LNCAP (cell line): Measurements from ENCODE around the gene NOD2.

Source experiments
- TF ChIP-seq, protein P1 (sequence below): fragments of 450-650 bp; IDR thresholded peaks from 2 replicates; pipeline ENCODE4 v1.5.1; 2017; ENCODE audit warnings: mild to moderate bottlenecking

NOD2 gene

DNA sequence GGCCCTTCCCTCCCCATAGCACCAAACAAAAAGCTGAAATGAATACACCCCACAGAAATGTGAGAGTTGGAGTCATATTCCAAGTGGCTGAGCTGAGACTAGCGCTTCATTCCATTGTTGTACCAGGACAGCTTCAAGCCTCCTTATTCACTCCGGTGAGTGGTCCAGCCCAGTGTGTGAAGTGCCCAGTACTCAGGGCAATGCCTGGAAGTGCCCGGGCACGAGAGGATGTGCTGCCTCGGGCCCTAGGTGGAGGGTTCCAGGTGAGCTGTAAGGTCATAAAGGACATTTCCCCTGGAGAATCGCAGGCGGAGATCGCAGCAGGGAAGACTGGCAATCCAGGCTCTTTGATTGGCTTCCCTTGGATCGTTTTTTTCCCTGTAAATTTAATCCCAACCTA lies 43.0 kb downstream of the NOD2 start:
- TF ChIP-seq, protein P1, sequence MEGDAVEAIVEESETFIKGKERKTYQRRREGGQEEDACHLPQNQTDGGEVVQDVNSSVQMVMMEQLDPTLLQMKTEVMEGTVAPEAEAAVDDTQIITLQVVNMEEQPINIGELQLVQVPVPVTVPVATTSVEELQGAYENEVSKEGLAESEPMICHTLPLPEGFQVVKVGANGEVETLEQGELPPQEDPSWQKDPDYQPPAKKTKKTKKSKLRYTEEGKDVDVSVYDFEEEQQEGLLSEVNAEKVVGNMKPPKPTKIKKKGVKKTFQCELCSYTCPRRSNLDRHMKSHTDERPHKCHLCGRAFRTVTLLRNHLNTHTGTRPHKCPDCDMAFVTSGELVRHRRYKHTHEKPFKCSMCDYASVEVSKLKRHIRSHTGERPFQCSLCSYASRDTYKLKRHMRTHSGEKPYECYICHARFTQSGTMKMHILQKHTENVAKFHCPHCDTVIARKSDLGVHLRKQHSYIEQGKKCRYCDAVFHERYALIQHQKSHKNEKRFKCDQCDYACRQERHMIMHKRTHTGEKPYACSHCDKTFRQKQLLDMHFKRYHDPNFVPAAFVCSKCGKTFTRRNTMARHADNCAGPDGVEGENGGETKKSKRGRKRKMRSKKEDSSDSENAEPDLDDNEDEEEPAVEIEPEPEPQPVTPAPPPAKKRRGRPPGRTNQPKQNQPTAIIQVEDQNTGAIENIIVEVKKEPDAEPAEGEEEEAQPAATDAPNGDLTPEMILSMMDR, result no peak

DNA sequence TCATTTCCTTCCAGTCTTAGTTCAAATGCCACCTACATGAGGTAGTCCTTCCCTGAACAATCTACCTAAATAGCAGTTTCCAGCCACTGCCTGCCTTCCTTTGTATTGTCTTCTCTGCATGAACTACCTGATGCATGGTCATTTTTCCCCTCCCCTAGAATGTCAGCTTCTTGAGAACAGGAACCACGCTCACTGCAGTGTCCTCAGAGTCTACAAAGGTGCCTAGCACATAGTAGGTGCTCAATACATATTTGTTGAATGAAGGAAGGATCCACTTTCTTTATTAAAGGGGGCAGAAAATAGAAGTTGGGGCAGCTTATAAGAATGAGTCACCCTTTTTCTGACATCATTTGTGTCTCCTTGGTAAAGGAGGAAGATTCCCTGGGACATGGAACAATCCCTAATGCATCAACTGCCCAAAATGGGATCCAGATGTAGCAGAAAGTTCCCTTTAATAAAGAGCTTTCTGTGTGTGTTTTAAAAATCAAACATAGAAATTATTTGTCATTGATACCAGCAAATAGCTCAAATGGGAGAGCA lies 44.1 kb downstream of the NOD2 start:
- TF ChIP-seq, protein P1, result no peak

DNA sequence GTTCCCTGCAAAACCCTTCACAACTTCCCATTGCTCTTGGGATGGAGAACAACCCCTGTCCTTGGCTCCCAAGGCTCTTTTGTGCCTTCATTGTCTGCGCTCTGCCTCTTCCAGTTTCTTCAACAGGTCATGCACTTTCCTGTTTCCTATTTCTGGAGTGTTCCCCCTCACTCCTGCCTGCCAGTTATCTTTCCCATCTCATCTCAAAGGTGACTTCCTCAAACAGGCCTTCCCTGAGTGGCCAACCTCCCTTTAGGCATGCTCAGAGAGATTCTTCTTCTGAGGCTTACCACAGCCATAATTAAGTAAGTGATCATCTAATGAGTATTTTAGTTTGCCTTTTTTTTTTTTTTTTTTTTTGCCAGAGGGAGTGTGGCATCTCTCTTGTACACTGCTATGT lies 45.6 kb downstream of the NOD2 start:
- TF ChIP-seq, protein P1, result no peak

DNA sequence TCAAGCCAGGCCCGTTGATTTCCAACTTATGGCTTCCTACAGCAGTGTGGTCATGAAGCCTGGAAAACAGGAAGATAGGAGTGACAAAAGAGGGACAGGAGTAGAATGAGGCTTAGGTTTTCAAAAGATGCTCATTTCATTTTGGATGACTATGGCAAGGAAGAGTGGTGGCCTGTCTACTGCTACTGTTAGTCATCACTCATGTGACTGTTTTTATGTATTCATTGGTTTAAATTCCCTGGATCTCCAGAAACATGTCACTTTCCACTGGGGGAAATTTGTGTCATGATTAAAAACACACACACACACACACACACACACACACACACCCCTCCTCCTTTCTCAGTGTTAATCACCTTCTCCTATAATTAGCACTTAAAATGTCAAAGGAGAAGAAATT lies 47.3 kb downstream of the NOD2 start:
- TF ChIP-seq, protein P1, result no peak

DNA sequence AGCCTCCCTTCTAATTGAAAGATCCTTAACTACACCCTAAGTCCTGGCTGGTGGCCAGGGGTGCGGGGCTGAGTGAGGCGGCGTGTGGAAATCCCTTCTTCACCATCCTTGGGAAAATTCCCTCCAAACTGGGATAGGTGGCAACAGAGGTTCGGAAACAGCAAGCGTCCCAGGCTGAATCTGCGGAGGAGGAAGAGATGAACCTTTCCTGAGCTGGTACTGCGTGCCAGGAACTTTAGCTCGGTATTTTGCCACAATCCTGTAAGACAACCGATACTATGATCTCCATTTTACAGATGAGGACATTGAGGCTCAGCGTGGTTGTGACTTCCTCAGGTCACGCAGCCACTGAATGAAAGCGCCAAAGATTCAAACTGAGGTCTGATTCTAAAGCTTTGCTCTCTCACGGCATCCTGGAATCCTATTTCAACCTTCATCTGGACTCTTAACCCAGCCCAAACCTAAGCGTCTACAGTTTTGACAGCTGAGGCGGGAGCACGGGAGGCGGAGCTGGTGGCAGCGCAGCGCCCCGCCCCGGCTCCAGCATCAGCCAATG lies 47.9 kb downstream of the NOD2 start:
- TF ChIP-seq, protein P1, result no peak

DNA sequence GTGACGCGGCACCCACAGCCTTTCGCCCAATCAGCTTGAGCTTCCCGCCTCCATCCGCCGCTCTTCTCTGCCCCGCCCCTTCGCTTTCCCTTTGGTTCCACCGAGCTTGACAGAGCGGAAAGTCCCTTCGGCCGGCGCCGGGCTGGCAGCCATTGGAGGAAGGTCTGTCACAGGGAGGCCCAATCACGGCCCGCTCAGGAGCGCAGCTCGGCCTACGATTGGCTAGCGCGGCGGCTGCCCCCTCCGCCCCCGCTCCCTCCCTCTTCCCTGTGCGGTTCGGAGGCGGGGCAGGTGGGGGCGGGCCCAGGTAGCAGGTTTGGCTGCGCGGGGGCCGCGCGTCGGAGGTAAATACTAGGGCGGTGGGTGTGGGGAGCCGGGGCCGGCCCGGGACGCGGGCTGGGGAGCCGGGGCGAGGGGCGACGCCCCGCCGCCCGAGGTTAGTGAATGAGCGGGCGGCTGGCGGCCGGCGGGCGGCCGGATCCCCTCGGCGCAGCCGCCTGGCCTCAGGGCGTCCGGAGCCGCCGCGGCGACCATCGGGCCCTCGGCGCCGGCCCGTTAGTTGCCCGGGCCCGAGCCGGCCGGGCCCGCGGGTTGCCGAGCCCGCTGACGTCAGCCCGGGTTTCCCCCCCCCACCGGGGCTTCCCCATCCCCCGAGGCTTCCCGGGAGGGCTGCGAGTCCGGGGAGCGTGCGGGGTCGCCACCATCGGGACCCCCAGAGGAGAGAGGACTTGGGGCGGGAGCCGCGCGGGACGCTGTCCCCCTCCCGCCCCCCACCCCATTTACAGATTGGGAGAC lies 48.6 kb downstream of the NOD2 start, which contains the start of gene CYLD:
Gene CYLD, plus strand, starts transcription at position 306 of the 795 bp plus-strand sequence. CDS start 7,613 bp downstream, outside the sequence.
- TF ChIP-seq, protein P1, result no peak

DNA sequence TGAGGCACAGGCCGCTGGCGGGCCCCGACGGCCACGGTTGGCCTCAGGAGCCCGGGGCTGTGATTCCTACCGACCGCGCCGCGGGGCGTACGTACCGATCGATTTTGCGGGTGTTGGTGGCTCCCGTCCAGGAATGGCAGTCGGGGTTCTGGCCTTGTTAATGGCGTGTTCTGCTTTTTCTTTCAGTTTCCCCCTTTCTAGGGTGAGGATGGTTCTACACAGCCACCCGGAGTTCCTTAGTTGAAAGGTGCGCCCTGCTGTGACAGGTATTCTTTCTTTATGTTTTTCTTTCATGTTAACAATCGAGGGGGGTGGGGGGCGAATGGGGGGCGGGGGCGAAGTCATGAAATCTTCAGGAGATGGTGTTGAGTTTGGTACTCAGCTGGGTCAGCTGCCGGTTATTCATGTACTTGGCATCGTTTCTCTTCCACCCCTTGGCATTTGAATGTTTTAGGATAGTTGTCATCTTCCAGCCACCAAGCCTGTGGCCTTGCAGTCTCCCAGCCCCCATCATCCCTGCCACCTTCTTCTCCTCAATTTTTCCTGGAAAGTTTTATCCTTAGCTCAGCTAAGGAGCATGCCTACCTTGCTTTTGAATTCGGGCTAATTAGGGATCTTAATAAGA lies 49.3 kb downstream of the NOD2 start:
- TF ChIP-seq, protein P1, result no peak
